GM23248 (cell line): ENCODE data around the gene RBMS1.

Experiments used
- EZH2 ChIP-seq: fragments of 200-600 bp; sonication (generic); IDR thresholded peaks from 2 replicates; pipeline ENCODE4 v1.6.1; 2018; ENCODE audit warnings: antibody characterized with exemption, mild to moderate bottlenecking; ENCODE audit not compliant: insufficient read depth, poor library complexity, severe bottlenecking
- EZH2phosphoT487 ChIP-seq: fragments of 200-600 bp; sonication (generic); IDR thresholded peaks from 2 replicates; pipeline ENCODE4 v1.6.1; 2018; ENCODE audit warnings: antibody characterized with exemption, moderate library complexity, mild to moderate bottlenecking, low read depth; ENCODE audit not compliant: insufficient read depth

GRCh38 chr2:160390544-160391455 lies 102.8 kb downstream of the RBMS1 start:
- no peak for TF ChIP-seq EZH2
- no peak for TF ChIP-seq EZH2phosphoT487
